A549 (cell line): ENCODE measurements around the gene DNAJB14. TPM values are rescaled to one million over a fixed set of nuclear protein-coding genes. Genes with fewer than 3 reads are reported as not detected.

Experiments used
- ATAC-seq, 2 experiments: fragments of 200-7000 bp in 1 of 2; fragments of >200 bp in 1 of 2; cut with Nextera tagmentation in 1 of 2; cut with Tn5 transposase in 1 of 2; 3 replicates each; pipeline versions ENCODE4 v1.8.0 to v1.9.1; 2018 to 2020; ENCODE audit warnings: mild to moderate bottlenecking in 1 of 2, moderate library complexity in 1 of 2
- CTCF ChIA-PET: fragments of 300-600 bp; sonication (Branson Sonifier 250); formaldehyde crosslinking; extraction: SDS; loops from one replicate; lab custom pipeline; 2021; ENCODE audit warnings: antibody characterized with exemption, inconsistent platforms; lab: Yijun Ruan, JAX
- POLR2A ChIA-PET: fragments of 350-600 bp; formaldehyde crosslinking; extraction: SDS; loops from one replicate; lab custom pipeline; 2021; ENCODE audit warnings: antibody characterized with exemption, inconsistent platforms; lab: Yijun Ruan, JAX
- DNase-seq, 2 experiments: peaks; one replicate each; pipeline versions ENCODE4 v3.0.0 to v3.0.0-alpha.2; 2011 to 2016; ENCODE audit warnings: low read depth in 1 of 2, low spot score in 1 of 2
- FAIRE-seq: peaks from 2 replicates; lab custom pipeline; 2011; peaks lifted over from hg19 to GRCh38; lab: Jason Lieb, UNC
- H3K27ac ChIP-seq, 2 experiments: fragments of >200 bp; sonication (Bioruptor Twin); formaldehyde crosslinking; 3 replicates each; pipeline ENCODE4 v1.5.1; 2016 to 2017
- H3K4me1 ChIP-seq: fragments of >200 bp; sonication (Bioruptor Twin); formaldehyde crosslinking; 3 replicates; pipeline ENCODE4 v1.6.1; 2016
- H3K4me2 ChIP-seq: fragments of >200 bp; sonication (Bioruptor Twin); formaldehyde crosslinking; 3 replicates; pipeline ENCODE4 v1.6.1; 2016
- H3K4me3 ChIP-seq: fragments of >200 bp; sonication (Bioruptor Twin); formaldehyde crosslinking; 3 replicates; pipeline ENCODE4 v1.5.1; 2016
- H3K9me3 ChIP-seq: fragments of >200 bp; sonication (Bioruptor Twin); formaldehyde crosslinking; 3 replicates; pipeline ENCODE4 v1.6.1; 2016
- ATOH8 ChIP-seq: fragments of 250-450 bp; sonication (Bioruptor Pico); IDR thresholded peaks from 2 replicates; pipeline ENCODE4 v1.5.0; 2020; ENCODE audit warnings: low read depth, mild to moderate bottlenecking, moderate library complexity
- BCL3 ChIP-seq: fragments of >200 bp; sonication (Bioruptor Twin); formaldehyde crosslinking; IDR thresholded peaks from 3 replicates; pipeline ENCODE4 v1.6.1; 2016
- BHLHE40 ChIP-seq: IDR thresholded peaks from 2 replicates; pipeline ENCODE4 v1.6.1; 2012; ENCODE audit warnings: low read depth, low read length, inconsistent platforms
- CBX8 ChIP-seq: fragments of 200-600 bp; sonication (generic); IDR thresholded peaks from 2 replicates; pipeline ENCODE4 v1.6.1; 2016
- CHD2 ChIP-seq: fragments of 150-350 bp; IDR thresholded peaks from 2 replicates; pipeline ENCODE4 v1.6.1; 2014; ENCODE audit warnings: low read length; ENCODE audit not compliant: partially characterized antibody
- CHD4 ChIP-seq: fragments of 200-600 bp; sonication (generic); IDR thresholded peaks from 2 replicates; pipeline ENCODE4 v1.6.1; 2016; ENCODE audit warnings: antibody characterized with exemption, mild to moderate bottlenecking, borderline replicate concordance
- CTCF ChIP-seq: fragments of >200 bp; sonication (Bioruptor Twin); formaldehyde crosslinking; IDR thresholded peaks from 3 replicates; pipeline ENCODE4 v1.5.1; 2016
- EHMT2 ChIP-seq: fragments of 200-600 bp; sonication (generic); IDR thresholded peaks from 2 replicates; pipeline ENCODE4 v1.6.1; 2016; ENCODE audit warnings: antibody characterized with exemption, low read depth, mild to moderate bottlenecking, moderate library complexity
- FOSB ChIP-seq: fragments of 250-450 bp; sonication (Bioruptor Pico); IDR thresholded peaks from 2 replicates; pipeline ENCODE4 v1.5.0; 2020; ENCODE audit warnings: mild to moderate bottlenecking, moderate library complexity
- HDAC2 ChIP-seq: fragments of 200-600 bp; sonication (generic); IDR thresholded peaks from 2 replicates; pipeline ENCODE4 v1.6.1; 2016
- HES2 ChIP-seq: fragments of >200 bp; sonication (Bioruptor Twin); formaldehyde crosslinking; IDR thresholded peaks from 2 replicates; pipeline ENCODE4 v1.6.1; 2016
- HOXA7 ChIP-seq: fragments of 250-450 bp; sonication (Bioruptor Pico); IDR thresholded peaks from 2 replicates; pipeline ENCODE4 v1.5.0; 2020; ENCODE audit warnings: mild to moderate bottlenecking, moderate library complexity
- HOXB13 ChIP-seq: fragments of 250-450 bp; sonication (Bioruptor Pico); IDR thresholded peaks from 2 replicates; pipeline ENCODE4 v1.5.0; 2020; ENCODE audit warnings: low read depth, mild to moderate bottlenecking, moderate library complexity
- HOXB5 ChIP-seq: fragments of 250-450 bp; sonication (Bioruptor Pico); IDR thresholded peaks from 2 replicates; pipeline ENCODE4 v1.5.0; 2020; ENCODE audit warnings: mild to moderate bottlenecking, moderate library complexity
- JUN ChIP-seq, 2 experiments: fragments of >200 bp; sonication (Bioruptor Twin); formaldehyde crosslinking; IDR thresholded peaks; 2 replicates in 1 of 2; 3 replicates in 1 of 2; pipeline ENCODE4 v1.6.1; 2016 to 2017
- KDM5A ChIP-seq: fragments of 200-600 bp; sonication (generic); IDR thresholded peaks from 2 replicates; pipeline ENCODE4 v1.6.1; 2016; ENCODE audit warnings: antibody characterized with exemption, mild to moderate bottlenecking
- MAX ChIP-seq: IDR thresholded peaks from 2 replicates; pipeline ENCODE4 v1.6.1; 2012
- NFE2L2 ChIP-seq: fragments of 150-350 bp; conservative IDR thresholded peaks from 2 replicates; pipeline ENCODE4 v1.6.1; 2014; ENCODE audit warnings: low read length
- PBX3 ChIP-seq: IDR thresholded peaks from 2 replicates; pipeline ENCODE4 v1.6.1; 2012
- PHF8 ChIP-seq: fragments of 200-600 bp; sonication (generic); IDR thresholded peaks from 2 replicates; pipeline ENCODE4 v1.6.1; 2016; ENCODE audit warnings: low read depth, mild to moderate bottlenecking, antibody characterized with exemption, moderate library complexity, borderline replicate concordance
- POLR2A ChIP-seq: IDR thresholded peaks from 2 replicates; pipeline ENCODE4 v1.6.1; 2012; ENCODE audit warnings: mild to moderate bottlenecking, low read length
- POLR2AphosphoS2 ChIP-seq: conservative IDR thresholded peaks from 2 replicates; pipeline ENCODE4 v1.6.1; 2012; ENCODE audit warnings: low read length, improper control_type of control experiment, inconsistent platforms
- RARB ChIP-seq: fragments of 250-450 bp; sonication (Bioruptor Pico); IDR thresholded peaks from 2 replicates; pipeline ENCODE4 v1.8.0; 2021; ENCODE audit warnings: mild to moderate bottlenecking, moderate library complexity
- RCOR1 ChIP-seq: fragments of 150-350 bp; IDR thresholded peaks from 2 replicates; pipeline ENCODE4 v1.6.1; 2014; ENCODE audit warnings: antibody characterized with exemption, low read length, low read depth
- RFX5 ChIP-seq: fragments of 450-650 bp; IDR thresholded peaks from 2 replicates; pipeline ENCODE4 v1.7.1; 2014; ENCODE audit warnings: antibody characterized with exemption, mild to moderate bottlenecking, moderate library complexity
- RNF2 ChIP-seq: fragments of 200-600 bp; sonication (generic); IDR thresholded peaks from 2 replicates; pipeline ENCODE4 v1.6.1; 2016; ENCODE audit warnings: low read depth, mild to moderate bottlenecking, antibody characterized with exemption, moderate library complexity, borderline replicate concordance
- SREBF2 ChIP-seq: fragments of 450-650 bp; IDR thresholded peaks from 2 replicates; pipeline ENCODE4 v1.6.1; 2014; ENCODE audit warnings: mild to moderate bottlenecking, moderate library complexity
- TFCP2L1 ChIP-seq: fragments of 250-450 bp; sonication (Bioruptor Pico); IDR thresholded peaks from 2 replicates; pipeline ENCODE4 v1.5.0; 2021; ENCODE audit warnings: mild to moderate bottlenecking
- TP53 ChIP-seq: fragments of 250-450 bp; sonication (Bioruptor Pico); IDR thresholded peaks from 2 replicates; pipeline ENCODE4 v1.5.0; 2021; ENCODE audit warnings: mild to moderate bottlenecking, moderate library complexity
- USF2 ChIP-seq: fragments of 450-650 bp; IDR thresholded peaks from 2 replicates; pipeline ENCODE4 v1.6.1; 2014; ENCODE audit warnings: antibody characterized with exemption
- ZFP36 ChIP-seq: fragments of 450-650 bp; IDR thresholded peaks from 2 replicates; pipeline ENCODE4 v1.6.1; 2014; ENCODE audit warnings: borderline replicate concordance; ENCODE audit not compliant: partially characterized antibody
- WGBS: methylation state at CpG from one replicate; pipeline ENCODE4 v1.1.6; 2017; ENCODE audit errors: missing lambda C conversion rate; 5-methylcytosine and 5-hydroxymethylcytosine counted together
- polyA minus RNA-seq: library from RNA; depleted of rRNA, polyadenylated mRNA; stranded (reverse); fragments of >200 nt; gene quantifications from 2 replicates; pipeline ENCODE4 v1.2.3, GENCODE V29; 2011; rRNA and poly(A)+ RNA removed
- polyA plus RNA-seq, 4 experiments: library from polyadenylated mRNA; depleted of rRNA in 3 of 4; stranded (reverse); fragments of >200 nt; fragmentation: RNase III in 1 of 4; extraction: RNeasy Plus Mini Kit Qiagen cat#74134 plus additional on column Dnase treatment in 1 of 4; gene quantifications; 2 replicates in 3 of 4; 3 replicates in 1 of 4; pipeline ENCODE4 v1.2.3, GENCODE V29; 2011 to 2017

Gene DNAJB14
- polyA plus RNA-seq (2011; rRNA removed) (12.8 and 22.8 TPM in 2 replicates), polyA plus RNA-seq (2017; fragmentation: RNase III; extraction: RNeasy Plus Mini Kit Qiagen cat#74134 plus additional on column Dnase treatment) (26.9 to 34.0 TPM (median 33.6 TPM) in 3 replicates), polyA minus RNA-seq (6.2 TPM in 2 replicates)
- polyA plus RNA-seq (2012; cell fraction: cytosol; rRNA removed), result 7.8 and 10.2 TPM in 2 replicates
- polyA plus RNA-seq (2012; cell fraction: nucleus; rRNA removed), result 6.8 and 11.0 TPM in 2 replicates

GRCh38 chr4:99946356-99947189, at the start of gene DNAJB14:
Gene DNAJB14 (minus strand): TSS chr4:99946618. CDS start chr4:99946571, 47 bp downstream.
- CTCF ChIA-PET, result interaction anchor here (0.6 to 1.5 kb wide), 3 partner anchors 19 to 172 kb away, joined by 3 read pairs; no protein-coding TSS in a partner anchor
- ATAC-seq, result peak; percentile 57 to 71
- no peak for FAIRE-seq
- Histone ChIP-seq H3K9me3 (no peaks in the 10 kb centered on the region), H3K4me1 (peaks cover 24% of the 10 kb centered on the region), H3K4me3 (peak within 1 kb of the TSS; percentile 94), H3K4me2 (peak within 1 kb of the TSS; percentile 81), H3K27ac (peak within 1 kb of the TSS; percentile 96 to 99)
- TF ChIP-seq CBX8 (no peak), JUN (IDR thresholded peaks at IDR 0.05) (peak; percentile 52 to 77; a peak in 3 of 5 replicates), ZFP36 (no peak), CTCF (no peak), PBX3 (0 out of 2 replicates have a peak, but pooled peaks have one; percentile 12), TP53 (CRISPR knock-in tag) (peak; percentile 44; the same call in 1 of the 2 replicates), TFCP2L1 (CRISPR knock-in tag) (peak; percentile 93), NFE2L2 (no peak), MAX (no peak; the same call in none of the 2 replicates), HOXB13 (CRISPR knock-in tag) (no peak), RARB (peak; percentile 81; the same call in 1 of the 2 replicates), BCL3 (peak; percentile 27; the same call in 2 of the 3 replicates), HES2 (no peak), BHLHE40 (no peak), USF2 (0 out of 2 replicates have a peak, but pooled peaks have one; percentile 5), HDAC2 (no peak), POLR2AphosphoS2 (peak; percentile 87; the same call in 1 of the 2 replicates), HOXA7 (CRISPR knock-in tag) (peak; percentile 88), SREBF2 (no peak), ATOH8 (0 out of 2 replicates have a peak, but pooled peaks have one; percentile 36), PHF8 (peak; percentile 15; the same call in 1 of the 2 replicates), EHMT2 (no peak), KDM5A (no peak; the same call in 1 of the 2 replicates), RCOR1 (no peak), RNF2 (peak; percentile 29; the same call in 1 of the 2 replicates), FOSB (CRISPR knock-in tag) (peak; percentile 92; the same call in 1 of the 2 replicates), POLR2A (peak; percentile 60), HOXB5 (CRISPR knock-in tag) (peak; percentile 15; the same call in 1 of the 2 replicates), RFX5 (no peak), CHD2 (no peak), CHD4 (no peak)
- DNase-seq, result peak in 1 of 2 experiments; percentile 73
- POLR2A ChIA-PET, result interaction anchor here (0.5 to 1.7 kb wide), 5 partner anchors 8 to 891 kb away, joined by 3 to 11 read pairs (median 5); partner anchors contain the start of genes LAMTOR3 and TRMT10A
- 2% methylated on average over 12 of the region's 87 CpGs for WGBS
